Endothelial cell of umbilical vein (primary cell): ENCODE measurements around the gene CCL13.

Experiments used
- CTCF ChIP-seq, 2 donors: IDR thresholded peaks; 1 replicate in 1 of 2; 2 replicates in 1 of 2; pipeline ENCODE4 v1.5.1; 2011; ENCODE audit warnings: low read length in 2 of 2, mild to moderate bottlenecking in 2 of 2, moderate library complexity in 2 of 2, control low read depth in 1 of 2, inconsistent platforms in 1 of 2, low read depth in 1 of 2; ENCODE audit not compliant: insufficient read depth in 1 of 2; ENCODE audit errors: extremely low read depth in 1 of 2
- EZH2 ChIP-seq: IDR thresholded peaks from 2 replicates; pipeline ENCODE4 v1.6.1; 2012; ENCODE audit warnings: borderline replicate concordance, low read depth, mild to moderate bottlenecking, moderate library complexity, low read length, inconsistent platforms; ENCODE audit not compliant: severe bottlenecking
- MAX ChIP-seq: IDR thresholded peaks from 2 replicates; pipeline ENCODE4 v1.6.1; 2011; ENCODE audit not compliant: insufficient read depth, insufficient read length
- POLR2A ChIP-seq: IDR thresholded peaks from 2 replicates; pipeline ENCODE4 v1.6.1; 2012; ENCODE audit warnings: low read depth, mild to moderate bottlenecking, control low read depth, low read length
- POLR2AphosphoS5 ChIP-seq: IDR thresholded peaks from 2 replicates; pipeline ENCODE4 v1.6.1; 2012; ENCODE audit warnings: low read depth, mild to moderate bottlenecking, control low read depth, low read length, moderate library complexity; ENCODE audit not compliant: insufficient read depth

GRCh38 chr17:34318474-34318873 lies 37.8 kb upstream of the CCL13 start:
- no peak for TF ChIP-seq POLR2AphosphoS5
- TF ChIP-seq CTCF (IDR thresholded peaks at IDR 0.05; ENCODE audit: extremely low read depth in 1 of 2, insufficient read depth in 1 of 2, low read depth in 1 of 2, low read length in 2 of 2): no peak
- TF ChIP-seq MAX: no peak
- no peak for TF ChIP-seq POLR2A
- no peak for TF ChIP-seq EZH2
